Measurements from ENCODE around the gene D2HGDH. TPM values are rescaled to one million over a fixed set of nuclear protein-coding genes. Genes with fewer than 3 reads are reported as not detected.

The D2HGDH gene
- total RNA-seq, 1 experiment from 2014 or later: 30.7 TPM

DNA sequence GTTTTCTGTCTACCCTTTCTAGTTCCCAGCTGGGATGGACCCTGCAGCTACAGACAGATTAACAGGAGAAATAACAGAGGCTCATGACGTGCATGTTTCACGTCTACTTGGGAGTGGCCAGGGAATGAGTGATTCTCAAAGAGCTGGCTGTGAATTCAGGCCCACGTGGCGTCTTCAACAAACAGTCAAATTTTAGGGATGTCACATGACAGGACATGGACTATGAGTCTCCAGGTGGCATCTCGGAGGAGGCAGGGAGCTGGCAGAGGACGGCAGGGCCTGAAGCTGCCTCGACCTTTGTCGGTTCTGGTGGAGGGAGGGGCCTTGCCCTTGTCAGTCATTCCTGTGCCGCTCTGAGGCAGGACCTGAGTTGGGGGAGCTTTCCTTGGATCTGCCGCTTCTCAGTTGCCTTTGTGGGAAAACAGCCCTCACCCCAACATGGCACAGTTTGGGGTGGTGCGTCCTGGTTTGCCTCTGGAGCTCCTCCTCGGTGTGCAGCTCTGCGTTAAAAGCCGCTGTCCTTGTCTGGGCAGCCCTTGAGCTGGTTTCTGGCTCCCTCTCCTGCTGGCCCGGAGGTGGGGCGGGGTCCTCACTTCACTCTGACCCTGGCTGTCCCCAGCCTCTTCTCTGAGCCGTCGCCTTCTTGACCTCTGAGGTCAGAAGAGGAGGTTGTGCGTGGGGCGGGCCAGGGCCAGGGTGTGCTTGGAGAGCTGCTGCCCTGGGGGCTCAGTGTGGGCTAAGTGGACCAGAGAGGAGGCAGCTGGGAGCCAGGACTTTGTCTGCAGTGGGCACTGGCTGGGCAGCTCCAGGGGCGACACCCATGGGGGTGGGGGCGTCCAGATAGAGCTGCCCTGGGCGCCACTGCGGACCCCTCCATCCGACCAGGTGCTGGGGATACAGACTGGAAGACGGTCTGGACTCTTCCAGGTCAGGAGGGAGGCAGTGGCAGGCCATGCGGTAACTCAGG lies 30.1 kb downstream of the D2HGDH start:
- peaks cover 15% of the 10 kb centered on the region for H3K36me3 ChIP-seq (ENCODE audit: insufficient read depth, low read length, poor library complexity, severe bottlenecking)
- intact Hi-C loops (cut with micrococcal nuclease; ENCODE audit: unreplicated experiment): no loop called here
- ChIA-PET POLR2A (ENCODE audit: low non-redundant PET) (no interaction called here), CTCF (no interaction called here)
- H3K9me3 ChIP-seq (ENCODE audit: low read depth, low read length, poor library complexity, severe bottlenecking): no peaks in the 10 kb centered on the region
- DNase-seq (ENCODE audit: low spot score): no peak
- H3K27me3 ChIP-seq (replicated peaks; ENCODE audit: insufficient read depth, low read depth, low read length, poor library complexity): no peaks in the 10 kb centered on the region
- no TSS peak for BruUV-seq (replicated peaks)
- H3K4me3 ChIP-seq (ENCODE audit: low read depth, low read length, poor library complexity, severe bottlenecking): no peak overlapping the region
- TF ChIP-seq, protein P1, sequence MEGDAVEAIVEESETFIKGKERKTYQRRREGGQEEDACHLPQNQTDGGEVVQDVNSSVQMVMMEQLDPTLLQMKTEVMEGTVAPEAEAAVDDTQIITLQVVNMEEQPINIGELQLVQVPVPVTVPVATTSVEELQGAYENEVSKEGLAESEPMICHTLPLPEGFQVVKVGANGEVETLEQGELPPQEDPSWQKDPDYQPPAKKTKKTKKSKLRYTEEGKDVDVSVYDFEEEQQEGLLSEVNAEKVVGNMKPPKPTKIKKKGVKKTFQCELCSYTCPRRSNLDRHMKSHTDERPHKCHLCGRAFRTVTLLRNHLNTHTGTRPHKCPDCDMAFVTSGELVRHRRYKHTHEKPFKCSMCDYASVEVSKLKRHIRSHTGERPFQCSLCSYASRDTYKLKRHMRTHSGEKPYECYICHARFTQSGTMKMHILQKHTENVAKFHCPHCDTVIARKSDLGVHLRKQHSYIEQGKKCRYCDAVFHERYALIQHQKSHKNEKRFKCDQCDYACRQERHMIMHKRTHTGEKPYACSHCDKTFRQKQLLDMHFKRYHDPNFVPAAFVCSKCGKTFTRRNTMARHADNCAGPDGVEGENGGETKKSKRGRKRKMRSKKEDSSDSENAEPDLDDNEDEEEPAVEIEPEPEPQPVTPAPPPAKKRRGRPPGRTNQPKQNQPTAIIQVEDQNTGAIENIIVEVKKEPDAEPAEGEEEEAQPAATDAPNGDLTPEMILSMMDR (conservative IDR thresholded peaks at IDR 0.05; ENCODE audit: low read depth, low read length): no peak
- TF ChIP-seq EZH2 (IDR thresholded peaks at IDR 0.05; ENCODE audit: borderline replicate concordance, low read depth, low read length, poor library complexity, severe bottlenecking): no peak
- peak overlapping the region; percentile 30 for H3K27ac ChIP-seq (ENCODE audit: low read depth, low read length, poor library complexity, severe bottlenecking)
- H3K4me1 ChIP-seq (ENCODE audit: insufficient read depth, low read length, poor library complexity, severe bottlenecking): no peaks in the 10 kb centered on the region

DNA sequence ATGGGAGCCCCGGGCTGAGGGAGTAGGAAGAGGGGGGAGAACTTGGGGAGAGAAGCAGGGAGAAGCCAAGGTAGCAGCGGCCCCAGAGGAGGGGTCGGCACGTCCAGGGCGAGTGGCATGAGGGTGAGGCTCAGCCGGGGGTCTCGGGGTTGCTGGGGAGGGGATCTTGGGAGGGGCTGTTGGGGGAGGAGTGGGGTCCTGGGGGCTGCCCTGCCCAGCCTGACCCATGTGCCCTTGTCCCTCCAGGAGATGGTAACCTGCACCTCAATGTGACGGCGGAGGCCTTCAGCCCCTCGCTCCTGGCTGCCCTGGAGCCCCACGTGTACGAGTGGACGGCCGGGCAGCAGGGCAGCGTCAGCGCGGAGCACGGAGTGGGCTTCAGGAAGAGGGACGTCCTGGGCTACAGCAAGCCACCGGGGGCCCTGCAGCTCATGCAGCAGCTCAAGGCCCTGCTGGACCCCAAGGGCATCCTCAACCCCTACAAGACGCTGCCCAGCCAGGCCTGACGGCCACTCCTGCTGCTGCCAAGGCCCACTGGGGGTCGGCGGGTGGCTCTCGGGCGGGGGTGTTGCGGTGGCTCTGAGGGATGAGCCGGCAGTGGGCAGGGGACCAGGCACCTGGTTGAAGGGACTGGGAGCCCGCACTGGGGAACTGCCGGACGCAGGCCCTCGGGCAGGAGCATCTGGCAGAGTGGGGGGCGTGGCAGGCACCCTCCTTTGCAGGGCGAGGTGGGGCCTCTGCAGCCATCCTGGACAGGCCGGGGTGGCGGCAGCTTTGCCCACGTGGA lies 33.2 kb downstream of the D2HGDH start:
- no peaks in the 10 kb centered on the region for H3K36me3 ChIP-seq (ENCODE audit: insufficient read depth, low read length, poor library complexity, severe bottlenecking)
- TF ChIP-seq, protein P1 (conservative IDR thresholded peaks at IDR 0.05; ENCODE audit: low read depth, low read length): no peak
- TF ChIP-seq EZH2 (IDR thresholded peaks at IDR 0.05; ENCODE audit: borderline replicate concordance, low read depth, low read length, poor library complexity, severe bottlenecking): no peak
- BruUV-seq (replicated peaks): no TSS peak
- CTCF ChIA-PET: no interaction called here
- no peak overlapping the region for H3K27ac ChIP-seq (ENCODE audit: low read depth, low read length, poor library complexity, severe bottlenecking)
- no peaks in the 10 kb centered on the region for H3K27me3 ChIP-seq (replicated peaks; ENCODE audit: insufficient read depth, low read depth, low read length, poor library complexity)
- no peaks in the 10 kb centered on the region for H3K9me3 ChIP-seq (ENCODE audit: low read depth, low read length, poor library complexity, severe bottlenecking)
- peaks cover 21% of the 10 kb centered on the region for H3K4me1 ChIP-seq (ENCODE audit: insufficient read depth, low read length, poor library complexity, severe bottlenecking)
- POLR2A ChIA-PET (ENCODE audit: low non-redundant PET): interaction anchor here (0.5 kb wide), 1 partner anchor 65 kb away, joined by 8 read pairs; no protein-coding TSS in a partner anchor
- H3K4me3 ChIP-seq (ENCODE audit: low read depth, low read length, poor library complexity, severe bottlenecking): no peak overlapping the region
- intact Hi-C loops (cut with micrococcal nuclease; ENCODE audit: unreplicated experiment): no loop called here
- DNase-seq (ENCODE audit: low spot score): no peak

DNA sequence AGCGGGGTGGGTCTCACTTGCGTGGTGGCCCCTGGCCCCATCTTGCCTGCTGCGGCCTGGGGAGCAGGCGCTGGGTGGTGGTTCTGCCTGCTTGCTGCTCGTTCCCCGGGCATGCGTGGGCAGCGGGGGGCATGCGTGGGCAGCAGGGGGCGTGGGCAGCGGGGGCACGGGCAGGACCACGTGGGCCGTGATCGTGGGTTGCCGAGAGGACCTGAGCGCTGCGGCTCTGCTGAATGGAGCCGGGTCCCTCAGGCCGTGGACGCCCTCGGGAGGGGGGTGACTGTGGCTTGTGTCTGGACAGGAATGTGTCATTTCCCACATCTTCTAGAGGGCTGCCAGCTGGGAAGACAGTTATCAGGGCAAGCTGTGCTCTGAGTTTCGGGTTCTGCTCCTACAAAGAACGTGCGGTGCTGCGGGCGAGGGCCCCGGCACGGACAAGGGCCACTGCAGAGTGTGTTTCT lies 33.9 kb downstream of the D2HGDH start:
- no peaks in the 10 kb centered on the region for H3K27me3 ChIP-seq (replicated peaks; ENCODE audit: insufficient read depth, low read depth, low read length, poor library complexity)
- no peaks in the 10 kb centered on the region for H3K9me3 ChIP-seq (ENCODE audit: low read depth, low read length, poor library complexity, severe bottlenecking)
- CTCF ChIA-PET: no interaction called here
- H3K4me3 ChIP-seq (ENCODE audit: low read depth, low read length, poor library complexity, severe bottlenecking): no peak overlapping the region
- H3K27ac ChIP-seq (ENCODE audit: low read depth, low read length, poor library complexity, severe bottlenecking): peak overlapping the region; percentile 40
- peaks cover 27% of the 10 kb centered on the region for H3K4me1 ChIP-seq (ENCODE audit: insufficient read depth, low read length, poor library complexity, severe bottlenecking)
- no peak for DNase-seq (ENCODE audit: low spot score)
- no TSS peak for BruUV-seq (replicated peaks)
- intact Hi-C loops (cut with micrococcal nuclease; ENCODE audit: unreplicated experiment): no loop called here
- POLR2A ChIA-PET (ENCODE audit: low non-redundant PET): no interaction called here
- TF ChIP-seq, protein P1 (conservative IDR thresholded peaks at IDR 0.05; ENCODE audit: low read depth, low read length): no peak
- TF ChIP-seq EZH2 (IDR thresholded peaks at IDR 0.05; ENCODE audit: borderline replicate concordance, low read depth, low read length, poor library complexity, severe bottlenecking): no peak
- no peaks in the 10 kb centered on the region for H3K36me3 ChIP-seq (ENCODE audit: insufficient read depth, low read length, poor library complexity, severe bottlenecking)
